Fibroblast of lung (primary cell): ENCODE results near the gene FBF1. TPM values are rescaled to one million over a fixed set of nuclear protein-coding genes. Genes with fewer than 3 reads are reported as not detected.

Experiments
- DNase-seq, 2 donors: peaks; one replicate each; pipeline versions ENCODE4 v3.0.0 to v3.0.0-alpha.2; 2010; ENCODE audit warnings: low read depth in 2 of 2
- H2AFZ ChIP-seq: 2 replicates; pipeline ENCODE4 v1.5.1; 2012; ENCODE audit warnings: low read length, control low read depth, inconsistent platforms
- H3K27ac ChIP-seq: 2 replicates; pipeline ENCODE4 v1.5.1; 2011; ENCODE audit warnings: low read length, control low read depth; ENCODE audit not compliant: insufficient read depth
- H3K27me3 ChIP-seq: 2 replicates; pipeline ENCODE4 v1.5.1; 2011; ENCODE audit warnings: mild to moderate bottlenecking, low read length; ENCODE audit not compliant: control insufficient read depth, insufficient read depth
- H3K36me3 ChIP-seq: 2 replicates; pipeline ENCODE4 v1.5.1; 2011; ENCODE audit warnings: low read length; ENCODE audit not compliant: control insufficient read depth, insufficient read depth
- H3K4me1 ChIP-seq: 2 replicates; pipeline ENCODE4 v1.5.1; 2011; ENCODE audit warnings: low read length; ENCODE audit not compliant: control insufficient read depth, insufficient read depth; ENCODE audit errors: extremely low read depth
- H3K4me2 ChIP-seq: 2 replicates; pipeline ENCODE4 v1.5.1; 2011; ENCODE audit warnings: low read length, control low read depth; ENCODE audit not compliant: insufficient read depth; ENCODE audit errors: extremely low read depth
- H3K4me3 ChIP-seq, 4 experiments: fragments of 200-600 bp in 1 of 4; sonication (generic) in 1 of 4; replicated peaks in 1 of 4; 2 replicates each; pipeline ENCODE4 v1.5.1; 2011 to 2016; ENCODE audit warnings: low read length in 4 of 4, low read depth in 3 of 4, mild to moderate bottlenecking in 3 of 4, control low read depth in 2 of 4, inconsistent platforms in 1 of 4, mixed read lengths in 1 of 4; ENCODE audit not compliant: insufficient read depth in 1 of 4; ENCODE audit errors: control extremely low read depth in 1 of 4
- H3K79me2 ChIP-seq: 2 replicates; pipeline ENCODE4 v1.5.1; 2012; ENCODE audit warnings: mild to moderate bottlenecking, low read length, inconsistent platforms; ENCODE audit not compliant: control insufficient read depth, insufficient read depth
- H3K9ac ChIP-seq: 2 replicates; pipeline ENCODE4 v1.5.1; 2011; ENCODE audit warnings: mild to moderate bottlenecking, low read length, control low read depth; ENCODE audit not compliant: insufficient read depth
- H3K9me3 ChIP-seq: 2 replicates; pipeline ENCODE4 v1.5.1; 2012; ENCODE audit warnings: low read depth, low read length; ENCODE audit not compliant: control insufficient read depth, insufficient read depth
- H4K20me1 ChIP-seq: 2 replicates; pipeline ENCODE4 v1.5.1; 2011; ENCODE audit warnings: low read length; ENCODE audit not compliant: control insufficient read depth, insufficient read depth; ENCODE audit errors: extremely low read depth
- CTCF ChIP-seq, 2 donors: IDR thresholded peaks in 1 of 2; conservative IDR thresholded peaks in 1 of 2; 1 replicate in 1 of 2; 2 replicates in 1 of 2; pipeline ENCODE4 v1.5.1; 2011 to 2012; ENCODE audit warnings: low read length in 2 of 2, control low read depth in 1 of 2, inconsistent platforms in 1 of 2, low read depth in 1 of 2, mild to moderate bottlenecking in 1 of 2
- EZH2 ChIP-seq: IDR thresholded peaks from 2 replicates; pipeline ENCODE4 v1.5.1; 2012; ENCODE audit warnings: low read length, control low read depth, mild to moderate bottlenecking; ENCODE audit errors: missing control alignments
- polyA plus RNA-seq, 2 donors: library from polyadenylated mRNA; depleted of rRNA in 1 of 2; stranded (reverse) in 1 of 2; unstranded in 1 of 2; fragments of >200 nt; gene quantifications; 2 replicates each; pipeline ENCODE4 v1.2.1, GENCODE V29; 2011 to 2012; ENCODE audit warnings: missing spikeins in 1 of 2
- total RNA-seq: library from RNA; depleted of rRNA; stranded (reverse); fragments of >200 nt; gene quantifications from 2 replicates; pipeline ENCODE4 v1.2.1, GENCODE V29; 2014

Gene FBF1
- total and polyA plus RNA-seq, 2 donors (not counting 1 experiment from before 2014, with no cell fraction given), result 1.6 to 11.2 TPM

DNA sequence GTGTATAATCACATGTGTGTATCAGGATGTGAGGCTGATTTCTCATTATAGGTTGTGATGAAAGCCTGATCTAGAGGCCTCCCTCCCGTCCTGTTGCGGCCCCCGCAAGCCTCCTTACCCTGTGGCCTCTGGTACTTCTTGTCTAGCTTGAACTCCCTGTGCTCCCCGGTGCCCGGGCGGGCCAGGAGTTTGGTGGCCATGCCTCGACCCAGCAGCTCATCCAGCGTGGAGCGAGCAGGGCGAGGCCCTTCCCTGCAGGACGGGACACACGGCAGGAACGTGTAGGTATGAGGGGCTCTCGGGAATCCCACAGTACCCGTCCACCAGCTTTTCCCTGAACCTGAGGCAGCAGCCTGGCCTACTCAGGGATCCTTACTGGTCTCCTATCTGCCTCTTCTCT is 14.9 kb downstream of the FBF1 start:
- Histone ChIP-seq H3K27ac (no peak overlapping the region), H3K79me2 (no peaks in the 10 kb centered on the region), H3K4me1 (no peaks in the 10 kb centered on the region), H4K20me1 (no peaks in the 10 kb centered on the region), H3K36me3 (peaks cover 3% of the 10 kb centered on the region), H2AFZ (no peak overlapping the region), H3K4me2 (no peak overlapping the region), H3K9me3 (no peaks in the 10 kb centered on the region), H3K9ac (no peak overlapping the region), H3K27me3 (no peaks in the 10 kb centered on the region), H3K4me3 (no peak overlapping the region)
- no peak for DNase-seq
- no peak for TF ChIP-seq EZH2
- no peak for TF ChIP-seq CTCF (conservative IDR thresholded peaks at IDR 0.05 in 1 of 2, IDR thresholded peaks at IDR 0.05 in 1 of 2; ENCODE audit: low read depth in 1 of 2, low read length in 2 of 2)

- no peaks in the 10 kb centered on the region for H3K4me1 ChIP-seq
- H3K4me3 ChIP-seq, result no peak overlapping the region
- no peaks in the 10 kb centered on the region for H3K9me3 ChIP-seq
- no peak overlapping the region for H3K4me2 ChIP-seq
- no peak for TF ChIP-seq EZH2
- TF ChIP-seq CTCF (conservative IDR thresholded peaks at IDR 0.05 in 1 of 2, IDR thresholded peaks at IDR 0.05 in 1 of 2; ENCODE audit: low read depth in 1 of 2, low read length in 2 of 2), result no peak
- H3K79me2 ChIP-seq, result no peaks in the 10 kb centered on the region
- H3K36me3 ChIP-seq, result peaks cover 3% of the 10 kb centered on the region
- H3K9ac ChIP-seq, result no peak overlapping the region
- H2AFZ ChIP-seq, result no peak overlapping the region
- no peak for DNase-seq
- H4K20me1 ChIP-seq, result no peaks in the 10 kb centered on the region
- H3K27ac ChIP-seq, result no peak overlapping the region
- H3K27me3 ChIP-seq, result no peaks in the 10 kb centered on the region
Observed at GRCh38 chr17:75925103-75925502, 15.7 kb downstream of the FBF1 start.

DNA sequence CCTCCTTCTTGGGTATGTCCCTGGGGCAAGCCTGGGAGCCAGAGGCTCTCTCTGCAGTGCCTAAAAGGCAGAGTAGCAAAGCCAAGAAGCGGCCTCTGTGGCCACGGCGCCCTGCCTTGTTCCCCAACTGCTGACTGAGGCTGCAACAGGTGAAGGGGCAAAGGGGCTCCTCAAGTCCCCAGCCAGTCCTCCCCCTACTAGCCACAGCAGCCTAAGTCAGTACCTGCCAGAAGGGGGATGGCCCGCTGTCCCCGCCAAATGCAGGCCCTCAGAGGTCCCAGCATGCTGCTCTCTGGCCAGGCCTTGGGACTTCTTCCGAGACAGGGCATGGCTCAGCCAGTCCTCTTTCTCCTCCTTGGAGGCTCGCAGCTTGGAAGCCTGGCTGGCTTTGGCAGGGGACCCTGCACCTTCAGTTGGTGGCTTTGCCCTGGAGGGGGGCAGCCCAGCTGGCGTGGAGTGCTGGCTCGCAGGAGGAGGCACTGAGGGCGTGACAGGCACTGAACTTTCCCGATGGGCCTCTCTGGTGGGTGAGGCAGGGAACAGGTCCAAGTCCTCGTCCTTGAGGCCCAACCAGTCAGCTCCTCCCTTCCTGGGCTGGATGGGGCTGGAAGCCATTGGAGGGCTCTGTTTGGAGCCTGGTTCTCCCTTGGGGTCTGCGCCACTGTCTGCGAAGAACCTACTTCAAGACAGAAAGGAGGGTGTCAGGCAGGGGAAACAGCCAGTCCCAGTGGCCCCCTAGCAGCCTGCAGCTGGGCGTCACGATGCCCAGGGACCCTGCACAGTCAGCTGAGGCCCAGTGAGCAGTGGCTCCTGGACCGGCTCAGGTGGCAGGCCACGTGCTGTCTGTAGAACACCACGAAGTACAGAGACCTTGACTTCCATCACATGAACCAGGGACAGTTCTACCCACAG is 17.6 kb downstream of the FBF1 start:
- no peaks in the 10 kb centered on the region for H3K27me3 ChIP-seq
- no peak overlapping the region for H3K27ac ChIP-seq
- no peak overlapping the region for H3K9ac ChIP-seq
- no peak for TF ChIP-seq EZH2
- TF ChIP-seq CTCF (conservative IDR thresholded peaks at IDR 0.05 in 1 of 2, IDR thresholded peaks at IDR 0.05 in 1 of 2; ENCODE audit: low read depth in 1 of 2, low read length in 2 of 2), result no peak
- no peak for DNase-seq
- H4K20me1 ChIP-seq, result no peaks in the 10 kb centered on the region
- H3K79me2 ChIP-seq, result no peaks in the 10 kb centered on the region
- no peak overlapping the region for H3K4me3 ChIP-seq
- no peak overlapping the region for H3K4me2 ChIP-seq
- H3K9me3 ChIP-seq, result no peaks in the 10 kb centered on the region
- no peaks in the 10 kb centered on the region for H3K4me1 ChIP-seq
- H3K36me3 ChIP-seq, result peaks cover 3% of the 10 kb centered on the region
- H2AFZ ChIP-seq, result no peak overlapping the region
